ENCODE measurements around the gene CPNE2.

CPNE2 gene

DNA sequence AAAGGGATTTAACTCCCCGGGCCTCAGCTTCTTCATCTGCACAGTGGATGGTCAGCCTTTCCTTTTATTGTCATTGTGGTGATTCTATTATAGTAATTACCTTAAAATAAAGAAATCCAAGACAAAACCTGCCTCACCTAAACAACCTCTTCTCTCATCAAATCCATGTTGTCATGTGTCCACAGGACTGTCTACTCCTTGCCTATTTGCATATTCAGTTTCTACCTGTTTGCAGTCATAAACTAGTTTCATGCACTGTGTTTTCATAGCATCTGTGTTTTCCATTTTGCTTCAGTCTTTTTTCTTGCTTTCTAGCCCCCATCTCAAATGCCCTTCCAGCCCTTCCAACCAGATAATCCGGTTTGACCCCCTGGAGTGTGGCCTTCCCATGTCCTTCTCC lies 44.3 kb upstream of the CPNE2 start:
- no peak overlapping the region for H3K4me3 ChIP-seq (ENCODE audit: low read depth, low read length)
- no peaks in the 10 kb centered on the region for H3K36me3 ChIP-seq (ENCODE audit: control insufficient read depth, insufficient read depth, low read length)
- H3K9me3 ChIP-seq (ENCODE audit: control insufficient read depth, low read length), result no peaks in the 10 kb centered on the region
- no peak overlapping the region for H3K27ac ChIP-seq
- peaks cover 3% of the 10 kb centered on the region for H3K4me1 ChIP-seq
- TF ChIP-seq CTCF (IDR thresholded peaks at IDR 0.05), result no peak
- H3K9ac ChIP-seq, result no peak overlapping the region
- no peaks in the 10 kb centered on the region for H3K27me3 ChIP-seq (ENCODE audit: control insufficient read depth, insufficient read depth, low read length)
- no peak overlapping the region for H3K4me2 ChIP-seq (ENCODE audit: low read length)
- no peaks in the 10 kb centered on the region for H3K79me2 ChIP-seq
- no peak overlapping the region for H2AFZ ChIP-seq

GRCh38 chr16:57049678-57050077 lies 42.7 kb upstream of the CPNE2 start:
- Histone ChIP-seq H3K27ac (no peak overlapping the region), H3K27me3 (ENCODE audit: control insufficient read depth, insufficient read depth, low read length) (no peaks in the 10 kb centered on the region)
- TF ChIP-seq CTCF (IDR thresholded peaks at IDR 0.05), result no peak

DNA sequence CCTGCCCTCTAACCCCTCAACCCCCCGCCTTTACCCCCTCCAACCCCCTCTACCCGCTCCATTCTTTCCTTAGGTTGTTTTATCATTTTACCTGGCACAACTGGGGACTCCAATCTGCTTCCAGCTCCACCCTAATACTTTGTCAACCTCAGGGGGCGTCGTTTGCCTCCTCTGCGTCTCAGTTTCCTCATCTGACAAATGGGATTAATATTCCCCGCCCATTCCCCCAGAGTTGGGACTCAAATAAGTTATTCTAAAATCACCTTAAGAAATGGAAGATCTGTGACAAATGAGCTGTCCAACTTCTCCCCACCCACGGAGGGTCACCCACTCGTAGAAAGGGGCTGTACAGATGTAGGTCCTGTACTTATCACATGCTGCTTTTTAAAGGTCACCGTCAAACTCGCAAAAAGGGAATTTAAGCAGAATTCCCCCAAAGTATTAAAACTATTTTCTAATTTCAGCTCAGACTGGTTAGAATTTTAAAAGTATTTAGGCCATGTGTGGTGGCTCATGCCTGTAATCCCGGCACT lies 40.6 kb upstream of the CPNE2 start:
- Histone ChIP-seq H3K36me3 (ENCODE audit: control insufficient read depth, insufficient read depth, low read length) (no peaks in the 10 kb centered on the region), H3K27ac (no peak overlapping the region)

More at GRCh38 chr16:57049678-57050077, 42.7 kb upstream of the CPNE2 start:
- Histone ChIP-seq H3K9me3 (ENCODE audit: control insufficient read depth, low read length) (no peaks in the 10 kb centered on the region), H3K4me3 (ENCODE audit: low read depth, low read length) (no peak overlapping the region), H3K4me1 (peaks cover 3% of the 10 kb centered on the region), H3K4me2 (ENCODE audit: low read length) (no peak overlapping the region), H2AFZ (no peak overlapping the region), H3K36me3 (ENCODE audit: control insufficient read depth, insufficient read depth, low read length) (no peaks in the 10 kb centered on the region), H3K9ac (no peak overlapping the region), H3K79me2 (no peaks in the 10 kb centered on the region)

DNA sequence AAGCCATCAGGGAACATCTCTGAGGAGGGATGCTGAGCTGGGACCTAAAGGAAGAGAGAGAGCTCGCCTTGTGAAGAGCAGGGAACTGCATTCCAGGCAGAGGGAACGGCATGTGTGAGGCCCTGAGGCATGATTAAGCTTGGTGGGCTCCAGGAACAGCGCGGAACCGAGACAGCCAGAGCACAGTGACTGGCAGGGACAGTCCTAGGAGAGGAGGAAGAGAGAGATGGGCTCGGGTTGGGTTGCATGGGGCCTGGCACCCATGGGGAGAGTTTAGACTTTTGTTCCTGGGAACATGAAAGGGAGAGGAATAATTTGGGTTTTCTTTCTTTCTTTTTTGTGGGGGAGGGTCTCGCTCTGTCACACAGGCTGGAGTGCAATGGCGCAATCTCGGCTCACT lies 39.2 kb upstream of the CPNE2 start:
- no peaks in the 10 kb centered on the region for H3K36me3 ChIP-seq (ENCODE audit: control insufficient read depth, insufficient read depth, low read length)
- no peak for TF ChIP-seq CTCF (IDR thresholded peaks at IDR 0.05)

More for the DNA sequence above, 40.6 kb upstream of the CPNE2 start:
- no peak for TF ChIP-seq CTCF (IDR thresholded peaks at IDR 0.05)
- Histone ChIP-seq H3K9ac (no peak overlapping the region), H3K4me1 (no peaks in the 10 kb centered on the region), H3K4me3 (ENCODE audit: low read depth, low read length) (no peak overlapping the region), H3K4me2 (ENCODE audit: low read length) (no peak overlapping the region), H2AFZ (no peak overlapping the region), H3K79me2 (no peaks in the 10 kb centered on the region), H3K27me3 (ENCODE audit: control insufficient read depth, insufficient read depth, low read length) (no peaks in the 10 kb centered on the region), H3K9me3 (ENCODE audit: control insufficient read depth, low read length) (no peaks in the 10 kb centered on the region)

GRCh38 chr16:57054338-57054737 lies 38.0 kb upstream of the CPNE2 start:
- no peak for TF ChIP-seq CTCF (IDR thresholded peaks at IDR 0.05)
- Histone ChIP-seq H3K27me3 (ENCODE audit: control insufficient read depth, insufficient read depth, low read length) (no peaks in the 10 kb centered on the region), H3K4me1 (no peaks in the 10 kb centered on the region), H3K79me2 (no peaks in the 10 kb centered on the region), H3K4me3 (ENCODE audit: low read depth, low read length) (no peak overlapping the region), H3K9me3 (ENCODE audit: control insufficient read depth, low read length) (no peaks in the 10 kb centered on the region), H2AFZ (no peak overlapping the region), H3K27ac (no peak overlapping the region), H3K9ac (no peak overlapping the region), H3K4me2 (ENCODE audit: low read length) (no peak overlapping the region), H3K36me3 (ENCODE audit: control insufficient read depth, insufficient read depth, low read length) (no peaks in the 10 kb centered on the region)

More for the DNA sequence above, 39.2 kb upstream of the CPNE2 start:
- H3K27ac ChIP-seq, result no peak overlapping the region
- H3K27me3 ChIP-seq (ENCODE audit: control insufficient read depth, insufficient read depth, low read length), result no peaks in the 10 kb centered on the region
- no peak overlapping the region for H3K4me2 ChIP-seq (ENCODE audit: low read length)
- H3K9ac ChIP-seq, result no peak overlapping the region
- no peaks in the 10 kb centered on the region for H3K79me2 ChIP-seq
- no peaks in the 10 kb centered on the region for H3K9me3 ChIP-seq (ENCODE audit: control insufficient read depth, low read length)
- H2AFZ ChIP-seq, result no peak overlapping the region
- no peak overlapping the region for H3K4me3 ChIP-seq (ENCODE audit: low read depth, low read length)
- H3K4me1 ChIP-seq, result no peaks in the 10 kb centered on the region

Measured in parathyroid adenoma (tissue), 2 donors.